ENCODE data around the gene STK32C. TPM values are rescaled to one million over a fixed set of nuclear protein-coding genes. Genes with fewer than 3 reads are reported as not detected.

The STK32C gene
- total and polyA plus RNA-seq, 2 of the 4 experiments (the other 2 are of a cell fraction), result 5.0 to 8.3 TPM

- Histone ChIP-seq H3K14ac (replicated peaks; ENCODE audit: low read depth, low read length) (no peak overlapping the region), H3K79me1 (ENCODE audit: low read depth in 1 of 2, low read length in 2 of 2) (no peaks in the 10 kb centered on the region), H3K4me1 (ENCODE audit: control insufficient read depth, insufficient read depth, low read length) (no peaks in the 10 kb centered on the region; the same call in 1 of the 2 replicates), H3K23ac (ENCODE audit: low read depth, low read length) (no peak overlapping the region), H3K27me3 (ENCODE audit: control insufficient read depth, insufficient read depth, low read length) (no peaks in the 10 kb centered on the region; the same call in 1 of the 2 replicates), H3K36me3 (ENCODE audit: control insufficient read depth, insufficient read depth, low read length) (no peaks in the 10 kb centered on the region), H2BK5ac (ENCODE audit: low read depth, low read length, poor library complexity, severe bottlenecking) (no peak overlapping the region), H3K4me2 (ENCODE audit: low read depth, low read length) (no peak overlapping the region), H2AK5ac (ENCODE audit: low read depth, low read length) (no peak overlapping the region), H2AFZ (replicated peaks; ENCODE audit: low read length, poor library complexity) (no peak overlapping the region), H3K56ac (ENCODE audit: extremely low read depth, insufficient read depth, low read length) (no peak overlapping the region), H2BK120ac (ENCODE audit: low read depth, low read length) (no peak overlapping the region), H3K18ac (ENCODE audit: low read depth, low read length) (no peak overlapping the region), H2BK15ac (ENCODE audit: low read depth, low read length) (no peak overlapping the region), H4K20me1 (ENCODE audit: insufficient read depth, low read length) (no peaks in the 10 kb centered on the region), H4K91ac (ENCODE audit: insufficient read depth, low read depth, low read length) (no peak overlapping the region), H3K27ac (ENCODE audit: insufficient read depth, low read length) (no peak overlapping the region), H3K9ac (ENCODE audit: low read depth, low read length) (no peak overlapping the region), H4K5ac (ENCODE audit: low read depth, low read length) (no peak overlapping the region), H2BK20ac (ENCODE audit: low read depth, low read length) (no peak overlapping the region), H3K9me3 (ENCODE audit: control insufficient read depth, insufficient read depth, low read length) (no peaks in the 10 kb centered on the region), H2AK9ac (replicated peaks; ENCODE audit: low read depth, low read length, poor library complexity) (no peak overlapping the region), H3K4me3 (ENCODE audit: insufficient read depth, low read depth, low read length) (no peak overlapping the region), H3K9me1 (ENCODE audit: insufficient read depth, low read length) (no peaks in the 10 kb centered on the region), H3K4ac (ENCODE audit: low read depth, low read length) (no peak overlapping the region), H4K8ac (ENCODE audit: low read depth in 2 of 2, low read length in 2 of 2) (no peak overlapping the region)
- intact Hi-C loops (cut with micrococcal nuclease), result no loop called here
- ChIA-PET CTCF (no interaction called here), POLR2A (ENCODE audit: unreplicated experiment) (no interaction called here)
- DNase-seq, result no peak
- dilution Hi-C loops (cut with HindIII; ENCODE audit: low sequenced_read_pairs, unreplicated experiment), result no loop called here
- no TSS peak for BruUV-seq (replicated peaks)
- in situ Hi-C loops (cut with MboI; ENCODE audit: low sequenced_read_pairs), result no loop called here
- WGBS, 2 experiments (ENCODE audit: extremely low coverage in 2 of 2, insufficient read length in 1 of 2), result 30% methylated on average over 4 of the region's 14 CpGs; no CpG with 5 or more reads in 1 of the 2 experiments
- TF ChIP-seq MXI1 (IDR thresholded peaks at IDR 0.05; ENCODE audit: borderline replicate concordance, low read depth, low read length) (no peak), BHLHE40 (IDR thresholded peaks at IDR 0.05; ENCODE audit: low read depth, low read length) (no peak), NFE2L2 (IDR thresholded peaks at IDR 0.05; ENCODE audit: low read depth, low read length) (no peak)
- ATAC-seq (ENCODE audit: low read depth), result no peak
These were observed 52.9 kb downstream of the STK32C start for GRCh38 chr10:132254841-132255240.
